ENCODE data around the gene PROZ. TPM values are rescaled to one million over a fixed set of nuclear protein-coding genes. Genes with fewer than 3 reads are reported as not detected.

Gene PROZ
- total and polyA plus RNA-seq, 2 donors (not counting 1 experiment from before 2014, with no cell fraction given), result not detected

- 76% methylated on average over 3 of the region's 13 CpGs for WGBS (ENCODE audit: insufficient coverage)
- POLR2A ChIA-PET, result no interaction called here
- no peaks in the 10 kb centered on the region for H3K4me1 ChIP-seq (ENCODE audit: control insufficient read depth in 2 of 2, insufficient read depth in 2 of 2, low read length in 2 of 2)
- TF ChIP-seq EZH2 (IDR thresholded peaks at IDR 0.05; ENCODE audit: borderline replicate concordance, insufficient read depth, low read depth, low read length, poor library complexity, severe bottlenecking), result no peak
- TF ChIP-seq CTCF (IDR thresholded peaks at IDR 0.05), result no peak
- no peak overlapping the region for H3K9ac ChIP-seq (ENCODE audit: low read length)
- intact Hi-C loops (cut with micrococcal nuclease), result no loop called here
- Mint-ChIP-seq H3K27me3 (no peaks in the 10 kb centered on the region), H3K4me1 (peaks cover 3% of the 10 kb centered on the region), H3K9me3 (ENCODE audit: insufficient read depth) (no peaks in the 10 kb centered on the region), H3K4me3 (peak overlapping the region; percentile 13), H3K27ac (peak overlapping the region; percentile 46)
- H3K9me3 ChIP-seq (ENCODE audit: control extremely low read depth in 1 of 3, control insufficient read depth in 2 of 3, insufficient read depth in 1 of 3, low read length in 2 of 3), result no peaks in the 10 kb centered on the region
- H2AFZ ChIP-seq (ENCODE audit: insufficient read depth, low read depth, low read length, poor library complexity, severe bottlenecking), result no peak overlapping the region
- no peak overlapping the region for H3K4me2 ChIP-seq (replicated peaks; ENCODE audit: low read depth, low read length, poor library complexity, severe bottlenecking)
- H3K27me3 ChIP-seq (replicated peaks in 1 of 4; ENCODE audit: control extremely low read depth in 1 of 4, control insufficient read depth in 3 of 4, insufficient read depth in 4 of 4, low read length in 3 of 4), result no peaks in the 10 kb centered on the region
- H3K79me2 ChIP-seq (ENCODE audit: control insufficient read depth, insufficient read depth, low read length), result no peaks in the 10 kb centered on the region
- H4K20me1 ChIP-seq (ENCODE audit: control insufficient read depth, insufficient read depth, low read length, poor library complexity, severe bottlenecking), result no peaks in the 10 kb centered on the region
- H3K36me3 ChIP-seq (replicated peaks in 1 of 2; ENCODE audit: control extremely low read depth in 1 of 2, control insufficient read depth in 1 of 2, extremely low read depth in 1 of 2, insufficient read depth in 2 of 2, low read length in 1 of 2), result peaks cover 9 to 62% of the 10 kb centered on the region in 2 experiments
- no peak for DNase-seq
- no peak overlapping the region for H3K4me3 ChIP-seq (ENCODE audit: control extremely low read depth in 1 of 5, extremely low read depth in 1 of 5, insufficient read depth in 1 of 5, low read depth in 2 of 5, low read length in 4 of 5)
- H3K27ac ChIP-seq (ENCODE audit: low read length in 2 of 2), result no peak overlapping the region
- CTCF ChIA-PET, result no interaction called here
- ATAC-seq (ENCODE audit: low read depth), result no peak
Observed at GRCh38 chr13:113186061-113186900, 27.8 kb downstream of the PROZ start.

- Mint-ChIP-seq H3K4me1 (peaks cover 3% of the 10 kb centered on the region), H3K27ac (no peak overlapping the region)
Observed at GRCh38 chr13:113187263-113187669, 28.8 kb downstream of the PROZ start.

More at GRCh38 chr13:113187263-113187669, 28.8 kb downstream of the PROZ start:
- DNase-seq (no peak), ATAC-seq (ENCODE audit: low read depth) (no peak)
- Mint-ChIP-seq H3K4me3 (no peak overlapping the region), H3K27me3 (no peaks in the 10 kb centered on the region), H3K9me3 (ENCODE audit: insufficient read depth) (no peaks in the 10 kb centered on the region)
- Histone ChIP-seq H3K79me2 (ENCODE audit: control insufficient read depth, insufficient read depth, low read length) (no peaks in the 10 kb centered on the region), H3K27me3 (replicated peaks in 1 of 4; ENCODE audit: control extremely low read depth in 1 of 4, control insufficient read depth in 3 of 4, insufficient read depth in 4 of 4, low read length in 3 of 4) (no peaks in the 10 kb centered on the region), H3K4me2 (replicated peaks; ENCODE audit: low read depth, low read length, poor library complexity, severe bottlenecking) (no peak overlapping the region), H4K20me1 (ENCODE audit: control insufficient read depth, insufficient read depth, low read length, poor library complexity, severe bottlenecking) (no peaks in the 10 kb centered on the region), H3K27ac (ENCODE audit: low read length in 2 of 2) (no peak overlapping the region), H3K9ac (ENCODE audit: low read length) (no peak overlapping the region), H3K9me3 (ENCODE audit: control extremely low read depth in 1 of 3, control insufficient read depth in 2 of 3, insufficient read depth in 1 of 3, low read length in 2 of 3) (no peaks in the 10 kb centered on the region), H2AFZ (ENCODE audit: insufficient read depth, low read depth, low read length, poor library complexity, severe bottlenecking) (no peak overlapping the region), H3K36me3 (replicated peaks in 1 of 2; ENCODE audit: control extremely low read depth in 1 of 2, control insufficient read depth in 1 of 2, extremely low read depth in 1 of 2, insufficient read depth in 2 of 2, low read length in 1 of 2) (peaks cover 9 to 54% of the 10 kb centered on the region in 2 experiments), H3K4me3 (ENCODE audit: control extremely low read depth in 1 of 5, extremely low read depth in 1 of 5, insufficient read depth in 1 of 5, low read depth in 2 of 5, low read length in 4 of 5) (no peak overlapping the region), H3K4me1 (ENCODE audit: control insufficient read depth in 2 of 2, insufficient read depth in 2 of 2, low read length in 2 of 2) (no peaks in the 10 kb centered on the region)
- POLR2A ChIA-PET, result interaction anchor here (0.6 kb wide), 1 partner anchor 220 kb away, joined by 4 read pairs; no protein-coding TSS in a partner anchor
- TF ChIP-seq EZH2 (IDR thresholded peaks at IDR 0.05; ENCODE audit: borderline replicate concordance, insufficient read depth, low read depth, low read length, poor library complexity, severe bottlenecking) (no peak), CTCF (IDR thresholded peaks at IDR 0.05) (no peak)
- 99% methylated on average over 5 of the region's 9 CpGs for WGBS (ENCODE audit: insufficient coverage)
- CTCF ChIA-PET, result no interaction called here
- intact Hi-C loops (cut with micrococcal nuclease), result no loop called here
